NCI-H526 treated with DMSO at 0.1 percent for 48 hours (cell line): ENCODE data around the gene SCLY.
"Not testable (repeated sequence)": the region's sequence is repeated elsewhere in the genome, so short reads cannot be mapped to it uniquely, and the experiment has no call there.

Experiments
- DNase-seq: peaks from one replicate; lab custom pipeline; 2025; lab: John Stamatoyannopoulos, UW

SCLY gene

DNA sequence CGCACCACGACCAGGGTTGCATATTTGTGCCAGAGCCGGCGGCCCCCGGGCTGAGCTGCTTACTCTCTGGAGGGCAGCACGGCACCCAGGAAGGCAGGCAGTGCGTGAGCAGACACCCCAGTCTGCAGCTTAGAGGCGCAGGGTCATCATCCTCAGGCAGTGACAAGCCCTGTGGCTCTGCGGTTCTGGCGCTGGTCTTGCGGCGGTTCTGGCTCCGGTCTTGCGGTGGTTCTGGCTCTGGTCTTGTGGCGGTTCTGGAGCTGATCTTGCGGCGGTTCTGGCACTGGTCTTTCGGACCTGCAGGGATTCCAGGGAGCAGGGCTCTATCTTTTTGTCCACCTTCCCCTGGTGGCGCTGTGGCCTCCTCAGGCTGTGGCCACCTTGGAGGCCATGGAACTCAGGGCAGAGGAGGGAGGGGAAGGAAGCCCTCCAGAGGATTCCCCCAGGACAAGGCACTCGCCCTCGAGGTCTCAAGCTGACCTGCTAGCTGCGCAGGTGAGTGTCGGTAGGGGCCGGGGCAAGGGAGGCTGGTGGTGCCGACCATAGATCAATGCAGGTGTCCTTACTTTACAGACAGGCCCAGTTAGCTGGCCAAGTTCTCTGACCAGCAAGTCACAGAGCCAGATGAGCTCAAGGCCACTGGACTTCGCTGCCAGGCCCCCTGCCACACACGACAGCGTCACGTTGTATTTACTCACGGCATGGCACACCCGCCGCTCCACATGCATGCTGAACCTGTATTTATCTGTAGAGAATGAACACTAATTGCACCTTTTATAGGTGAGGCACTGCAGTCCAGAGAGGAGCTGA, 54.3 kb downstream of the SCLY start:
- no peak for DNase-seq

DNA sequence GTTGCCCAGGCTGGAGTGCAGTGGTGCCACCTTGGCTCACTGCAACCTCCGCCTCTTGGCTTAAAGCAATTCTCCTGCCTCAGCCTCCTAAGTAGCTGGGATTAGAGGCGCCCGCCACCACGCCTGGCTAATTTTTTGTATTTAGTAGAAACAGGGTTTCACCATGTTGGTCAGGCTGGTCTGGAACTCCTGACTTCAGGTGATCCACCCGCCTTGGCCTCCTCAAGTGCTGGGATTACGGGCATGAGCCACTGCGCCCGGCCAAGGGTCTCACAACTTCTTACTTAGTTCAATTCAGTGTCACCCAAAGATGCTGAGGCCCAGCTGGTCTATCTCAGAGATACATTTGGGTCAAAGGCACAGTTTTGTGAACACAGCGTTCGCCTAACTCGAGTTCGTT, 54.9 kb downstream of the SCLY start:
- DNase-seq, result not testable (repeated sequence)

DNA sequence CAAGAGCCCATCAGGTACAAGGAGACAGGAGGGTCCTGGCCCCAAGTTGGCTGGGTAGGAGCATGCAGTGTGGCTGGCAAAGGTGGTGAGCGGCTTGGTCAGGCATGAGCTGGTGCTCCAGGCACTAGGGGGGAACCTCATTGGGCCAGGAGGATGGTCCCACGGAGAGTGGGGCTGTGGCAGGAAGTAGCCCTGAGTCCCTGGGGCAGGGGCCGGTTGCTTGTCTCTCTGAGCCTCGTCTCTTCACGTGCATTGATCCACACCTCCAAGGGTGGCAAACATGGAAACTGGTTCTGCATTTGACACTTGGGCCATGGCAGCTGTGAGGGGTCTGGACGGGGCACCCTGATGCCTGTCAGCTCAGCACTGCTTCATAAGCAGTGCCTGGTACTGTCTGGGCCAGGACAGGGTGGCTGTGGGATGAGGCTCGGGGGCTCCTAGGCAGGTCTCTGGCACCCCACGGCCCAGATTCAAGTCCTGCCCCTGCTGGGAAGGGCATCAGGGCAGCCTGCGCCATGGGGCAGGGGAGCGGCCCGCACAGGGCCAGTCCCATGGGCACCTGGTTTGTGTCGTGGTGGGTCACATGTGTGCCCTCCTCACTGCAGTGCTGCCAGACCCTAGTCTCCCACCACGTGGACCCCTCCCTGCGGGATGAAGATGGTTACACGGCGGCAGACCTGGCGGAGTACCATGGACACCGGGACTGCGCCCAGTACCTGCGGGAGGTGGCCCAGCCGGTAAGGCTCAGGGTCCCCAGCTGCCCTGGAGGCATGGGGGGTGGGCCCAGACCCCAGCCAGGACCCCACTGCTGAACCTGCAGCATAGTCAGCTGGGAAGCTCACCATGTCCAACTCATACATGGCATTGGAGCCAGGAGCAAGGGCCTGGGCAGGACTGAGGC, 55.7 kb downstream of the SCLY start:
- DNase-seq, result no peak

DNA sequence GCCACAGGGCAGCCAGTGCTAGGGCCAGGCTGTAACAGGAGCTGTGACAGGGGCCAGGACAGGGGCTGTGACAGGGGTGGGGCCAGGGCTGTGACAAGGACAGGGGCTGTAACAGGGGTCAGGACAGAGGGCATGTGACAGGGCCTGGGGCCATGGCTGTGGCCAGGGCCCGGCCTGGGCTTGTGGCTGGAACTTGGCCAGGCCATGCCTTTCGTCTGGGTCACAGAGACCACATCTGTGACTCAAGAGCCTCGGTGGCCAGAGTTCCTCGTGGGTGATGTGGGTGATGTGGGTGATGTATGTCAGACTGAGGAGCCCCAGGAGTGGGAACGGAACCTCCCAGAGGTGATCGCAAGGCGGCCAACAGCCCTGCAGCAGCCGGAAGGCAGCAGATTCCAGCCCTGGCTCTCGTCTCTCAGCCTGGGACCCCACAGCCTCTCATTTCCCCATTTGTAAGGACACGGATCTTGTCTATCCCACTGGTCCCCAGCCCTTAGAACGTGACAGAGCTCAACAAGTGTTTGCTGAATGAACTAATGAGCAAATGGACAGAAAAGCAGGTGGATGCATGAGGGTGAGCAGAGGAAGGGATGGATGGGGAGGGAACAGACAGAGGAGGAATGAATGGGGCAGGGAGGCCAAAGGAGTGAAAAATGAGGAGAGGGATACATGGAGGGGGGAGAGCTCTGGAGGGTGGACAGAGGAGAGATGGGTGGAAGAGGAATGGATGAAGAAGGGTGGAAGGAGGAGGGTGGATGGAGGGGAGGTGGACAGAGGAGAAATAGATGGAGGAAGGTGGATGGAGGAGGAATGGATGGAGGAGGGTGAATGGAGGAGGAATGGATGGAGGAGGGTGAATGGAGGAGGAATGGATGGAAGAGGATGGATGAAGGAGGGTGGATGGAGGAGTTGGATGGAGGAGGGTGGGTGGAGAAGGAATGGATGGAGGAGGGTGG, 56.7 kb downstream of the SCLY start:
- DNase-seq, result no peak

DNA sequence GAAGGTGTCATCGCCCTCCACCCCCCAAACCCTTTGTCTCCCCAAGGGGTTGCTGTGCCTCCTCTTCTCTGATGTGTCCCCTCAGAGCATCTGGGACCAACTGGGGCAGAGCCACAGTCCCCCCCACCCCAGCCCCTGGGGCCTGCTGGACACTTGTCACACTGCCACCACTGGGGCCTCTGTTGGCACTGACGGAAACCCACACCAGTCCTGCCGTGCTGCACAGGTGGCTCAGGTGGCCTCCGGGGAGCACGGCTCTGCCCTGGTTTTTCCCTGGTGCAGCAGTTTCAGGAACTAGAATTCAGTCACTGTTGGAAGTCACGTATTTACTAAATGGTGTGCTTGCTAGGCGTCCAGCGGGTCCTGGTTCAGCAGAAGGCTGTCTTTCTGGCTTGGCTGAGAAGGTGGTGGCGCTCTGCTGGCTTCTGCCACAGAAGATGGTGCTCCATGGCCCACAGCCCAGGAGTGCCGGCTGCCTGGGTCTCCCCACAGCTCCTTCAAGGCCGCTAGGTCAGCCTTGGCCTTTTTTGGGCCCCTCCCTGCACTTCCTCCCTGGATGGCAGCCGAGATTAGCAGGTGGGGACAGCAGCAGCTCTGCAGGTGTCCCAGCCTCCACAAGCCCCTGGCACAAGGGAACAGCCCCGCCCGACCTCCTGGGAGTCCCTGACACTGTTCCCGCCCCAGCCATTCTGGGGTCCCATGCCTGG, 59.1 kb downstream of the SCLY start:
- no peak for DNase-seq

DNA sequence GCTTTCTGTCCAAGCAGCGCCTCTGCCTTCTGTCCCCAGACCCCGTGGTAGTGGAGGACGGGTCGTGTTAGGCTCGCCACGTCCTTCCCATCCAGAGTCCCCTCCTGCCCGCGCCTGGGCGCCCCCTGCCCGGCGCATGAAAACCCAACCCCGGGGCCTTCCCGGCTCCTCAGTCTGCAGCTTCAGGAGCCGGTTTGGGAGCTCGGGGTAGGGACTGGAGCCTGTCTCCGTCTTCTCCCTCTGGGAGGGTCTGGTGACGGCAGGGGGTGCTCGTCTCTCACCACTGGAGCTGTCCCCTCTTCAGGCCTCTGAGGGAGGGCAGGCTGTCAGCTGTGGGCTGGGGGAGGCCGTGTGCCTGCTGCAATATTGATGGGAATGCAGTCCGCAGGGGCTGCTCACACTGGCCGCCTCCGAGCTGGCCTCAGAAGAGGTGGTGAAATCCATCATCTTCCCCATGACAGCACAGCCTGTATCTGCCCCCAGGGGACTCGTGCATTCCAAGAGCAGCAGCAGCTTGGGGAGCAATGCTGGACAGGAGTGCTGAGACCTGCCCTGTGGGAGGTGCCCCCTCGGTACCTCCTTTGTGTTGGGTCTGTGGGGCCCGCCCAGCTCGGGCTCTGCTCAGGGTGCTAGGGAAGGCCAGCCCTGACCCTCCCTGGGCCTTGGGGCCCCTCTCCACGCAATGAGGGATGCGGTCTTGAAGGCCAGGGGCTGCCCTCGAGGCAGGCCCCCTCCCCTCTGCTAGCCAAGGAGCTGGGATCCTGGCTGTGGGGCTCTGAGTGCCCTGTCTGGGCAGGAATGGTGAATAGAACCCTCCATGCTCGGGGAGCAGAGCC, 59.9 kb downstream of the SCLY start:
- DNase-seq, result peak; percentile 25

DNA sequence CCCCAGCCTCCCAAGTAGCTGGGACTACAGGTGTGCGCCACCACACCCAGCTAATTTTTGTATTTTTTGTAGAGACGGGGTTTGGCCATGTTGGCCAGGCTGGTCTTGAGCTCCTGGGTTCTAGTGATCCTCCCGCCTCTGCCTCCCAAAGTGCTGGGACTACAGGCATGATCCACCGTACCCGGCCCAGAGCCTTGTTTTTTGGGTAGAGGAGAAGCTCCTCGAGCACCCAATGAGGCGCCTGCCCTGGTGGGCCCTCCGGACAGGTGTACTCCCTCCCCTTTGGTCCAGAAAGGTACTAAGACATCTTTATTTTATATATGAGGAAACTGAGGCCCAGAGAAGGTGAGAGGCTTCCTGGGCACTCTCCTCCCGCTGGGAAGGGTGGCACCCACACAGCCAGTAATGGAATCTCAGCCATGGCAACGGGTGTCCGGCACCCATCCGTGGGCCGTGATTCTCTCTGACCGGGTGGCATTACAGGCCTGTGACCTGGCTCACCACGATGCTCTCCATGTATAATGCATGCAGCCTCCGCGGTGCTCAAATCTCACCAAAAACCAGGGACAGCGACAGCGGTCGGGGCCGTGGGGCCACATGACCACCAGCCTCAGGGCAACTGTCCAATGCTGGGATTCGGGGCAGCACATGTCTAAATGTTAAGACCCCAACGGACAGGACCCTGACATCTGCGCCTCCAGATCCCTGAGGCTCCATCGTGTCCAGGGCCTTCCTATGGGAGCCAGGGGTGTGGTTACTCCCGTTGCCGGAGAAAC, 60.9 kb downstream of the SCLY start:
- DNase-seq, result no peak

DNA sequence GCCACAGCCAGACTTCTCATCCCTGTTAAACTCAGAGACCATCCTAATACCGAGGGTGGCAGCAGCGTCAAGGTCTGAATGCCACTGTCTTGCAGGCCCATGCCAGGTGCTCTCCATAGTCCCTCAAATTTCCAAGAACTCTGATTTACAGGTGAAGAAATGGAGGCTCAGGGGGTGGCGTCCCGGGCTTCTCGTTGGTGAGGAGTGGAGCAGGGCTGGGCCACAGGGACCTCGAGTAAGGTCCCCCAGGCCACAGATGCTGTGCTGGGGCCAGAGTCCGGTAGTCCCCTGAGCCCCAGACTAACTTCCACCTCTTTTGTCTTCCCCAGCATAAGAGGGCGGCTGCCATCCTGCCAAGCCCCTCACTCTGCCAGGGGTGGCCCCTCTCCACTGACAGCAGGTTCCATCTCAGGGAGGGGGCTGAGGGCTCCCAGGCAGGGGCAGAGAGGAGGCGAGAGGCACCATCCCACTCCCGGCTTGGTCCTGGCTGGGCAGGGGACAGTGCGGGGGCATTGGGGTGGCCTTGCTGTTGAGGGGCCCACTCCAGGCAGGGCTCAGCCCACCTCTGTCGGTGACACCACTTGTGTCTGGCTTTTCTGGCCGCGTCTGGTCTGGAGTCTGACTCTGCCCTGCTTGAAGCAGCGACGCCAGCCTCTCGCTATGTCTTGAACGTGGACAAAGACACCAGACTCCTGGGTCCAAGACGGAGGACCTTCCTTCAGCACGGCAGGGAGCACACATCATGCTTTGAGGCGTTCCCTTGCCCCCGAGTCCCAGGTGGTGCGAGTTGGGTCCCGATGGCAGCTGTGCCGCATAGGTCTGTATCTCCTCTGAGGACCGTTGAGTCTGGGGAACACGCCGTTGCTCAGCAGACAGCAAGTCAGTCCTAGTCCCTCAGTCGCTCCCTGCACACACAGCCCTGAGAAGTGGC, 61.8 kb downstream of the SCLY start:
- DNase-seq, result no peak

DNA sequence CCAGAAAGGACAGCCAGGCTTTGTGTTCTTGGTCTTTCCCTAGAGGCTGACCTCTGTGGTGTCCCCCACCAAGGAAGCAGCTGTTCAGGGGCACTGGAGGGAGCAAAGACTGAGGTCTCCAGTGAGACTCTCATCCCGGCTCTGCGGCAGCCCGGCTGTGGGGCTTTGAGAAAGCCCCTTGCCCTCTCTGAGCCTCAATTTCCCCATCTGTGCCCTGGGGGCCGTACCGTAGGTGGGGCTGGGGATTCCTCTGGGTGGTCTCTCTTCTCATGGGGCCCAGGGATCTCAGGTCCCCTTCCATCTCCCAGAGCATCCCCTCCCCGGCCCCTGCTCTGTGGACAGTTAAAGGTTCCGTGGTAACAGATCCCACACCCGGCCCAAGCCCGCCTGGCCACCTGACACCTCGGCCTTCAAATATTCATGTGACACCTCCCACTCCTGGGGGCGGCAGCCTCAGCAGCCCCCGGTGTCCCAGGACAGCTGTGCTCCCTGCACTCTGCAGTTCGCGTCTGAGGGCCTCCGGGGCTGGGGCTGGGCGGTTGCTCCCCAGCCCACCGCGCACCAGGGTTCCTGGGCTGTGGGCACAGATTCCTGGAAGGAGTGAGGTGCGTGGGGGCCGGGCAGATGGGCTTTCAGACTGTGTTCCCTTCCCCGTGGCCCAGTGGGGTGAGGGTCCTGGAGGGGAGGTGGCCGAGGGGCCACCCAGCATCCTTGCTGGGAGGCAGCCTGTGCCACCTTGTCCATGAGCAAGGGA, 62.6 kb downstream of the SCLY start:
- DNase-seq, result no peak

DNA sequence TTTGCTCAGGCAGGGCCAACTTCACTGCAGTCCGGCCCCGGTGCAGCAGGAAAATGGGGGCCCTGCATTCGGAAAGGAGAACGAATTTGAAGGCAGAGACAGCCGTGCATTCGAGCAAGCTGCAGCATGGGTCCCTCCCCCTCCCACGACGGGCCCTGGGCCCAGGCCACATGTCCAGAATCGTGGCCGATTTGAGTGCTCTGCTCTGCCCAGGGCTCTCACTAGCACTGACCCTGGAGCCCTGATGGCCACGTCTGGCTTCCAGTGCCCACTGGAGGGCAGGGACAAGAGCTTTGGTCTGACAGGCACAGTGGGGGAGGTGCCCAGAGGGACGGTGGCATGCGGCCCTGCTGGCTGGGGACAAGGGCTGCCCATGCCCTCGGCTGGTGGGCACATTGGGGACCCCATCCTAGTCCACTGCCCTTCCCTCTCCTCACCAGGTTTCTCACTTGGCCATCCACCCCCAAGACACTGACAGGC, 63.2 kb downstream of the SCLY start:
- no peak for DNase-seq

DNA sequence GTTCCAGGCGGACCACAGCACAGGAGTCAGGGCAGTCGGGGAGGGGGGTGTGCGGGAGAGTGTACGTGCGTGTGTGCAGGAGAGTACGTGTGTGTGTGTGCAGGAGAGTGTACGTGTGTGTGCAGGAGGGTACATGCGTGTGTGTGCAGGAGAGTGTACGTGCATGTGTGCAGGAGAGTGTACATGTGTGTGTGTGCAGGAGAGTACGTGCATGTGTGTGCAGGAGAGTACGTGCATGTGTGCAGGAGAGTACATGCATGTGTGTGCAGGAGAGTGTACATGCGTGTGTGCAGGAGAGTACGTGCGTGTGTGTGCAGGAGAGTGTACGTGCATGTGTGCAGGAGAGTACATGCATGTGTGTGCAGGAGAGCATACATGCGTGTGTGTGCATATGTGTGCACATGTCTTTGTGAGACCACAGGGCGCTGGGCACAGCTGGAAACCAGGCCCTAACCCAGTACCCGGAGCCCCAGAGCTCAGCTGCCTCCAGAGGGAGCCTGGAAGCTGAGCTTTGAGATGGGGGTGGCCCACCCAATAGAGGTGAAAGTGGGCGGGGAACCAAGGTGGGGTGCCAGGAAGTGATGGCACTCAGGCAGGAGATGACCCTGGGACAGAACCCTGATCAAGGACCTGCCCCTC, 63.8 kb downstream of the SCLY start:
- no peak for DNase-seq

DNA sequence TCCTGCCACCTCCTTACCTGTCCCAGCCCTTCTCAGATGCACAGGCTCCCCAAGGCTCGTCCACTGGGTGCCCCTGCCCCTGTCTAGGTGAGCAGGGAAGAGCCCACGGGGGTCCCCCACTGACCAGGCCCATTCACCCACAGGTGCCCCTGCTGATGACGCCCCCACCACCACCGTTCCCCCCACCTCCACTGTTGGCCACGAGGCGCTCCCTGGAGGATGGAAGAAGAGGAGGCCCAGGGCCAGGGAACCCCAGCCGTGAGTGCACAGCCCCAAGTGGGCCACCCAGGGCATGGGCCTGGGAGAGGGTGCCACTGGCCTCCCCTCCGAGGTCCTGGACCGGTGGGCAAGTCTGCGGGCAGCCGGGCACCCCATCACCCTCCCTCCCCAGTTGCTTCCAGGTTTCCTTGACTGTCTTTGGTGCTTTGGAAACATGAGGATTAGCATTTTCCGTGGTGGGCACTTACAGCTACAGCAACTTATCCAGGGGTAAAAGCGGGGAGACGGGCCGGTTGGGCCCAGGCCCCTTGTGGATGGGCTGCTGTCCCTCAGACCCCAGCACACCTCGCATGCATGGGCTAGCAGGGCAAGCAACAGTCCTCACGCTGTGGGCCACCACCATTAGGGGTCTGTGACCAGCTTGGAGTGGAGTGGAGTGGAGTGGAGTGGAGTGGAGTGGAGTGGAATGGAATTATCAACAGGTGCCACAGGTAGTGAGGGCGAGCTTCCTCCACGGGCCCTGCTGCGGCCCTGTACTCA, 64.5 kb downstream of the SCLY start:
- DNase-seq, result no peak

DNA sequence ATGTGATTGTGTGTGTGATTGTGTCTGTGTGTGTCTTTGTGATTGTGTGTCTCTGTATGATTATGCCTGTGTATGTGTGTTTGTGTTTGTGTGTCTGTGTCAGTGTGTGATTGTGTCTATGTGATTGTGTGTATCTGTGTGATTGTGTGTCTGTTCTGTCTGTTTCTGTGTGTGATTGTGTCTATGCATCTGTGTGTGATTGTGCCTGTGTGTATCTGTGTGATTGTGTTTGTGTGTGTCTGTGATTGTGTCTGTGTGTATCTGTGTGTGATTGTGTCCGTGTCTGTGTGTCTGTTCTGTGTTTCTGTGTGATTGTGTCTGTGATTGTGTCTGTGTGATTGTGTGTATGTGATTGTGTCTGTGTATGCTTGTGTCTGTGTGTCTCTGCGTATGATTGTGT, 65.5 kb downstream of the SCLY start:
- no peak for DNase-seq

DNA sequence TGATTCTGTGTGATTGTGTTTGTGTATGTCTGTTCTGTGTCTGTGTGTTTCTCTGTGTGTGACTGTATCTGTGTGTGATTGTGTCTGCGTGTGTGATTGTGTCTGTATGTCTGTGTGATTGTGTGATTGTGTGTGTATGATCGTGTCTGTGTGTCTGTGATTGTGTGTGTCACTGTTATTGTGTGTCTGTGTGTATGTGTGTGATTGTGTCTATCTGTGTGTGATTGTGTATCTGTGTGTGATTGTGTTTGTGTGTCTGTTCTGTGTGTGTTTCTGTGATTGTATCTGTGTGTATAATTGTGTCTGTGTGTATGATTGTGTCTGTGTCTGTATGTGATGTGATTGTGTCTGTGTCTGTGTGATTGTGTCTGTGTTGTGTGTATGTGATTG, 66.0 kb downstream of the SCLY start:
- no peak for DNase-seq

DNA sequence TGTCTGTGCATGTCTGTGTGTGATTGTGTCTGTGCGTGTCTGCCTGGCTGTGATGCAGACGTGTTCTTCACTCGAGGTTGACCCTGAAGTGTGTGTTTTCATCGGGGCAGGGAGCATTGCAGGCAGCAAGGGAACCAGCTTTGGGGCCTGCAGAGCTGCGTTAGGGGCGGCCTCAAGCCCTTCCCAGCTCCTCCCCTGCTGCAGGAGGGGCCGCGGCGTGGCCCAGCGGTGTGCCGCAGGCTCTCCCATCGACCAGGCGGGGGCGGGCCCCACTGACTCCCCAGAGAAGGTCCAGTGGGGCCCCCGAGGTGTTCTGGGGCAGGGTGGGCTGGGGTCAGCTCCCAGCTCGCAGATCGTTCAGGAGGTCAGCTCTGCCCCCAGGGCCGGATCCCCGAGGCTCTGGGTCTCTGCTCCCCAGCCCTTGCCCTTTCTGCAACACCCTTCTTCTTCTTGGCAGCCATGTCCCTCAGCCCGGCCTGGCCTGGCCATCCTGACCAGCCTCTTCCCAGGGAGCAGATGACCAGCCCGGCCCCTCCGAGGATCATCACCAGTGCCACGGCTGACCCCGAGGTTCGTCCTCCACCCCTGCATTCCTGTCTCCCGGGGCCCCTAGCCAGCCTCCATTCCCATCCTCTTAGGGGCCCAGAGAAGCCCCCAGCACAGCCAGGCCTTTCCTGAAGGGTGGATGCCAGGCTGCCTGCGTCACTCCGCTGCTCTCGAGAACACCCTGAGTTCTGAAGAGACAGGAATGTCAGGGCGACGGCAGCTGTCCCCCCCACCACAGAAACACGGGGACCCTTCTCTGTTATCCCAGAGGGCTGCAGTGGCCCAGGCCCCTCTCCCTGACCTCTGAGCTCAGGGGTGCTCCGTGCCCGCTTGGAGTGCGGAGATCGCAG, 66.6 kb downstream of the SCLY start:
- no peak for DNase-seq
